NK-92 (cell line): ENCODE measurements around the gene STAB2.
"Not testable (repeated sequence)": the region's sequence is repeated elsewhere in the genome, so short reads cannot be mapped to it uniquely, and the experiment has no call there.

Experiments used
- DNase-seq: peaks from one replicate; lab custom pipeline; 2025; ENCODE audit not compliant: unreplicated experiment; lab: John Stamatoyannopoulos, UW

STAB2 gene

DNA sequence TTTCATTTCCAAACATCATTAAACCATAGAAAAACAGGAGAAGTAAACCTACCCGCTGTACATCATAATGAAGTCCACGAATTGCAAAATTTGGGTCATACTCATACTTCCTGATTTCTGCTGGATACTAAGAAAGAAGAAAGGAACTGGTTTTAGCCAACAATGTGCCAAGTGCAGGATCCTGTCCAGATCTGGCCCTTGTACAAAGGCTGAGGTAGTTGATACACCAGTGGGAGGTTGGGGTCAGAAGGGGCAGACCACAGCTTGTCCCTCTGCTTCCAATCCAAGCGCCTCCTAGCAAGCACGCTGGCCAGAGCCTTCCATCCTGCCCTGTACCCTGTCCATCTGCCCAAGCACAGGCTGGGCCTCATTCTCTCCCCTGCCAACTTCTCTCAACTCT is 219.7 kb downstream of the STAB2 start:
- DNase-seq: no peak

DNA sequence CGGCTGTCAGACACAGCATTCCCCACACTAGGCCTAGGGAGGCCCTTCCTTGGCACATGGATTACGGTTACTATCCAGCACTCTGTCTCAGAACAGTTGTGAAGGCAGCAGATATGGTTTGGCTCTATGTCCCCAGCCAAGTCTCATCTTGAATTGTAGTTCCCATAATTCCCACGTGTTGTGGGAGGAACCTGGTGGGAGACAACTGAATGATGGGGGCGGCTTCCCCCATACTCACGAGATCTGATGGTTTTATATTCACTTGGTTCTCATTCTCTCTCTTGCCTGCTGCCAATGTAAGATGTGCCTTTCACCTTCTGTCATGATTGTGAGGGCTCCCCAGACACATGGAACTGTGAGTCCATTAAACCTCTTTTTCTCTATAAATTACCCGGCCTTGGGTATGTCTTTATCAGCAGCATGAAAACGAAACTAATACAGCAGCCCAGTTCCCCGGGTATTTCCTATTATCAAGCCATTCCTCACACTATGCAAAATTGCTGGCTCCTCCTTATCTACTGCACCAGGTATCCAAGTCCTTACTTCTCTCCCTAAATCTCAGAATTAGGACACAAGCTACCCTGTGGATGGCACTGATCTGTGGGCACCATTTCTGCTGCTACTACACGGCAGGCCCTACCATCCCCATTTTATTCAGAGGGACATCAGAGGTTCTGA is 220.6 kb downstream of the STAB2 start:
- DNase-seq: no peak

DNA sequence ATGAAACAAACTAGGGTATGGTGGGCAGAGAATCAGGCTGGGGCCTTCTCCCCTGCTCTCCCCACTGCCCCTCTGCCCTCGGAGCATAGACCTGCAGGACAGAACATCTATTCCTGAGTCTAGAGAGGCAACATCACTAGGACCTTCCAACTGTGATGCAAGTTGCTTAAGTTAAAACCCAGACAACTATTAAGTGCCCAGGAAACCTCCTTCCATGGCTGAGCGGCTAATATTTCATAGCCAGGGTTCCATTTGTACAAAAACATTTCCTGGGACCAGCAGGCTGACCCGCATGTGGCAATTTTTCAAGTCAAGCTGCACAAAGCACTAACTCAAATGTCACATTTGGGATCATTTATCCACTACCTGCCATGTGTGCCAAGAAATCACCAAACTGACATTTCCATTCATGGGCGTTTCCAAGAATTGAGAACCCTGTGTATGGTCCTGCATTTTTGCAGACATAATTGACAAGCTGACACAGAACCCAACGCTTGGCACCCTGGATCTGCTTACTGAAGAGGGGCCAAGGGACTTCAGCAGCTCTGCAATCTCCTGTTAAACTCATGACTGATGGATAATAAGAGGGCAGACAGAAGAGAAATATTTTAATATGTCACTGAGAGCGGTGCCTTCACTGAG is 221.3 kb downstream of the STAB2 start:
- no peak for DNase-seq

DNA sequence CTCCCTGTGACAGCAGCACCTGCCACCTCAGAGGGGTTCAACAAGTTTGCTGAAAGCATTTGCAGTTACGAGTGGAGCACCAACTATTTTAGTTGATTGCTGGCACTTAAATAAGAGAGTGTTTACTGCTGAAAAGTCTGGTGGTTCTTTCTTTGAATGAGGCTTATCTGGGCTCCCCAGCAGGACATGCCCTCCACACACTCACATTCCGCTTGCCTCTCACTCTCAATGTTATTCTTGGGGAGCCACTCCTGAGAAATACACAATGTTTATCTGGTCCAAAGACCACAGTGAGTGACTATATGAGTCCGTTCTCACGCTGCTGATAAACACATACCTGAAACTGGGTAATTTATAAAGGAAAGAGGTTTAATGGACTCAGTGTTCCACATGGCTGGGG is 222.1 kb downstream of the STAB2 start:
- no peak for DNase-seq

DNA sequence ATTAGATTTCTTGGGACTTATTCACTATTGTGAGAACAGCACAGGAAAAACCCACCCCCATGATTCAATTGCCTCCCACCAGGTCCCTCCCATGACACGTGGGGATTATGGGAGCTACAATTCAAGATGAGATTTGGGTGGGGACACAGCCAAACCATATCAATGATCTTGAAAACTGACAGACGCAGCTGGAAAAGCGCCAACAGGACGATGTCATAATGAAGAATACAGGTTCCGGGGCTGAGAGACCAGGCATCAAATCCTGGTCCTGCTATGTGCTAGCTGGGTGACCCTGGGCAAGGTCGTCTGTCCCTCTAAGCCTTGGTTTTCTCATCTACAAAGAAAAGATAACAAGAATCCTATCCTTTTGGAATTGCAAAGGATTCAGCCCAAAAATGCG is 222.6 kb downstream of the STAB2 start:
- not testable (repeated sequence) for DNase-seq

DNA sequence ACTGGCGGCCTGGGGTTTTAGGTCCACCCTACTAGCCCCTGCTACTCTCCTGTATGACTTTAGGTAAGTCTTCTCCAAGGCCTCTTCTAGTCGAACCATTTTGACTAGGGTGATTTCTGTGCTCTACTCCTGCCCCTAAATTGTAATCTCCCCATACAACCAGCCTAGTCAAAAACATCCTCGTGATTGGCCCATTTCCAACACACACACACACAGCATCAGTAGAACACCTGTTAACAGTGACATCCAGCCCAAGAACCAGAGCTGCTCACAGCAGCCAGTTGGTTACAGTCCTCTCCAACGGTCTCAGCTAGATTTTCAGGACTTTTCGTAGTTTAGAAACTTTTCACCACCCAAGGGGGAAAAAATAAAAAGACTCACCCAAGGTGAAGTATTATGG is 223.0 kb downstream of the STAB2 start:
- DNase-seq: no peak

DNA sequence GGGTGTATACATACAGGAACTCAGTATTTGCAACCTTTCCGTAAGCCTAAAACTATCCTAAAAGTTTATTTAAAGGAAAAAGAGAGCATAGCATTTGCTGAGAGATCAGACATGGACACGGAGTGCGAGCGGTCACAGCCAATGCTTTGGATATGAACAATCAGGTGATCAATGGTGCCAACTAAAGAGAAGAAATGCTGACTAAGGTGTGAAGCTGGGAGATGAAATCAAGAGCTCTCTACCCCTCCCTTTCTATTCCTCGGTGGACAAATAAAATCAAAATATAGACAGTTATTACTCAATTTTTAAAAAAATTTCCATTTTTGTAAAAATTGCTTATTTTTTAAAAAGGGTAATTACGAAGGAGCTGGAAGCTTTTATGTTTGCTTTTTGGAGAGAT is 224.7 kb downstream of the STAB2 start:
- no peak for DNase-seq

DNA sequence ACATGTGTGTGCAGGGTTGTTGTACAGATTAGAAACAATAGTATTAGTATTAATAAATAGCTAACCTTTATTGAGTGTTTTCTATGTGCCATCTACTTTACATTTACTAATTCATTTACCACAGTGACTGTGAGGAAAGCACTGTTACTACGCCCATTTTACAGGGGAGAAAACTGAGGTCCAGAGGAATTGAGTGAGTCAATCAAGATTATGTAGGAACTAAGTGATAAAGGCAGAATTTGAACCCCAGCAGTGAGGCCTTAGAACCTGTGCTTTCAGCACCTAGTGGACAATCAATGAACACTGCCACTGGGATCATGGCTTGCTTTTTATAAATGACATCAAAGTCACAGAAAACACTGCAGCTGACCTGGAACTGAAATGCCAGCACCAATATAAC is 225.7 kb downstream of the STAB2 start:
- no peak for DNase-seq

DNA sequence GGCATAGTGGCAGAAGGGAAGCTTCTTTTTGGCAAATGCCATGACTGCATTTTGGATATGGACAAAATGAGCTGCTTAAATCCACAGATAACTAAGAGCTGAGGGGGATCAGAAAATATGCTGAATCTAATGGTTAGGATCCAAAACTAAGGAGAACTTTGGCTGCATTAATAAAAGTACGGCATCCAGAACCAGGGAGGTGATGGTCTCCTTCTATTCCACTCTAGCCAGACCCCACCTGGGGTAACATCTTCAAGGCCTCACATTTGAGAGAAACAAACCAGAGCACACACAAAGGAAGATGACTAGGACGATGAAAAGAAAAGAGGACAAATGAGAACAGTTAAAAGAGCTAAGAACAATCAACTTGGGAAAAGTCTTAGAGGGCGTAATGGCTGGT is 226.4 kb downstream of the STAB2 start:
- no peak for DNase-seq

DNA sequence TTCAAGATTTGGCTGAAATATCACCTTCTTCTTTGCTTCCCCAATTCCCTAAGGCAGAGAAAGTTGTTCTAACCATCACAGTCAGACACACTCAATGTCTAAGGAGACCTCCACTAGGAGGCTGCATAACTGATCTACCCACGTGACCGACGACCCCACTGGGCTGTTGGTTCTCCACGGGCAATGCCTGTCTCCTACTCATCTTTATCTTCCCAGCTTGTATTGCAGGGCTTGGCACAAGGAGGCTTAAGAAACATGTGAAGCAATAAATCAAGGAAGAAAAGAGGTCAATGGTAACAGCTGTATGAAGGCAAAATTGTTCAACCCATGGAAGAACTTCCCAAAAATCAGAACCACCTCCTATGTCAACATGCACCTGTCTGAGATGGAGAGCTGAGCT is 226.9 kb downstream of the STAB2 start:
- DNase-seq: no peak

DNA sequence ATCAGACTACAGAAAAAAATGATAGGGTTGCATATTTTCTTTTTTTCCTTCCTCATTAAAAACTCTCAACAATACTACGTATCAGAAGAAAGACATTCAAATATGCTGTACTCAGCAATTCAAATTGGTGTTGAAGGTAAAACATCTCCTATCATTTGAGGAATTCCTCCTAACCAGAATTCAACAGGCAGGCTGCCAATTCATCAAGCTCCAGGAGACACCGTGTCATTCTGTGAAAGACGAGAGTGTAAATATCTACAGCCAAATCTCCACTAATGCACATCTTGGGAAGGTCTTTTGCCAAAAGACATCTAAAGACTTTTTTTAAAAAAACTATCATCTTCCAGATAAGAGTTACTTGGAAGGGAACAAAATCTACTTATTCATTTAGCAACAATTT is 227.4 kb downstream of the STAB2 start:
- DNase-seq: no peak
